ENCODE data around the gene RSRC1.
"Not testable (repeated sequence)": the region's sequence is repeated elsewhere in the genome, so short reads cannot be mapped to it uniquely, and the experiment has no call there.

The RSRC1 gene

GRCh38 chr3:158101335-158102241, 8.3 kb upstream of the RSRC1 start:
- DNase-seq, result no peak

DNA sequence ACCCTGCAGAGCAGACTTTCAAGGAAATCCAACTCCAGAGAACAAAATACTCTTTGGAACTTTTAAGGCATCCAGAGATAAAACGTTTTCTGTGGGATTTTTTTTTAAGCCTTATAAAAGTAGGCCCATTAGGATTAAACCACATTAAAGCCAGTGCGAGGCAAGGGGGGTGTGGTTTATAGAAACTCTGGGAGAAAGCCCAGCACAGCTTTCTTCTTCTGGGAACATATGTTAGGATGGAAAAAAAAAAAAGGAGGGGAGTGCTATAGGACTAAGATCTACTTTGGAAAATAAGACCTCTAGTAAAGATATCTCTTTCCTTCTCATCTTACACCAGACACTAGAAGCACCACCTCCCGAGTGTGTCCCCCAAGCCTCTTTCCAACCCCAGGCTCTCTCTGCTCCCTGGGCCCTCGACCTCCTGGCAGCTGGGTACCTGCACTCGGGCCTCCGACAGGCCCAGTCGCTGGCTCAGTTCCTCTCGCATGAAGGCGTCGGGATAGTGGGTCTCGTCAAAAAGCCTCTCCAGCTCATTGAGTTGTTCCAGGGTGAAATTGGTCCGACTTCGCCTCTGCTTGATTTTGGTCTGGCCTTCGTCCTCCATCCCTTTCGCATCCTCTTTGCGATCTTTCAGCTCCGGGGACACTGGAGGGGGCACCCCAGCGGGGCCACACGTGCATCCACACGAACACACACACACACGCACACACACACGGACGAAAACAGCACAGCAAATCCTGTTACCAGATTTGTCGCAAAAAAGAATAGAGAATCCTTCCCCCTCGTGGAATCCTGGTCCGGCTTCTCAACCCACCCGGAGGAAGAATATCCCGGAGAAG, 7.4 kb upstream of the RSRC1 start:
- DNase-seq, result peak; percentile 53

DNA sequence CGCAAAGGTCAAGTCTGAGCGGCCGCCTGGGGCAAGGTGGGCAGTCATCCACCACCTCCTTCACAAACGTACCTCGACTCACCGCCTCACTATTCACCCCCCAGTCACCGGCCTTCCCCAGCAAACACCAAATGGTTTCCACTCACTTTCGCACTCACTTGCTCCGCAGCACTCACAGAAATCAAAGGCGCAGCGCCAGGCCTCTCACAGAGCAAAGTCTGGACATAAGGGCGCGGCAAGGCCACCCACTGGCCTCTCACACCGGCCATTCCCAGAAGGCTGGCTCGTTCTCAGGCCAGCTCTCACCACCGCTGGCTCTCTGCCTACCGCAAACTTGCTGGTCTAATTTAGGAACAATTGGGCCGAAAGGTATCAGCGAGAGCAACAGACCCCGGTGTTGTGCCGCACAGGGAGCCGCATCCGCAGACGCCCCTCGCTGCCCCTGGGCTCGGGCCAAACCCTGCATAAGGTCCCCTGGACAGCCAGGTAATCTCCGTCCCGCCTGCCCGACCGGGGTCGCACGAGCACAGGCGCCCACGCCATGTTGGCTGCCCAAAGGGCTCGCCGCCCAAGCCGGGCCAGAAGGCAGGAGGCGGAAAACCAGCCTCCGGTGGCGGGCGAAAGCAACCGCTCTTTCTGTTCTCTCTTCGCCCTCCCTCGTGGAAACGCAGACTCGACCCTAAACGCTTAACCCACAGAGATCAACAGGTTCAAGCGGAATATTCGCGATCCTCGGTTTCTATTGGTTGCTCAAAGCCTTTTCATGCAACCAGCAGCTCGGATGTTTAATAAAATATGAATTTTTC, 6.6 kb upstream of the RSRC1 start:
- peak; percentile 64 for DNase-seq

- peak; percentile 46 for DNase-seq
Observed at GRCh38 chr3:158103887-158104327, 6.0 kb upstream of the RSRC1 start.

DNA sequence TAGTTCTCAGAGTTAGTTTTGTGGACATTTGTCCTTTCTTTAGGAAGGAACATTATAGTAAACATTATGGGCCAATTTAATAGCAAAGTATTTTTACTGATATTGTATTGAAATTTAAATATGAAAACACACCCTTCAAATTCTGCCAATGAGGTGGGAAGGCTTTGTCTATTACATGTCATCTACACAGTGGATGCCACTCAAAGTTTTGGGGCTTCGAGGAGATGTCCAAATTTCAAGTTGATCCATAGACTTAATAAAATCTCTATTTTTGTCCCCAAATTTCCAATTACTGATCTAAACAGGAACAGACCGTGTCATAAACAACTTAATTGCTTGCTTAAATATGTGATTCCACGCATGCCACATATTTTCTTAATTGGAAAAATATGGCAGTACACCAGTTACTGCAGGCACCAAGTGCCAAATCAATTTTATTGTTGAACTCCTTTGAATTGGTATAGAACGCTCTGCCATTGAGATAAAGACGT, 5.4 kb upstream of the RSRC1 start:
- DNase-seq, result no peak

GRCh38 chr3:158105119-158105709, 4.7 kb upstream of the RSRC1 start:
- peak; percentile 57 for DNase-seq

DNA sequence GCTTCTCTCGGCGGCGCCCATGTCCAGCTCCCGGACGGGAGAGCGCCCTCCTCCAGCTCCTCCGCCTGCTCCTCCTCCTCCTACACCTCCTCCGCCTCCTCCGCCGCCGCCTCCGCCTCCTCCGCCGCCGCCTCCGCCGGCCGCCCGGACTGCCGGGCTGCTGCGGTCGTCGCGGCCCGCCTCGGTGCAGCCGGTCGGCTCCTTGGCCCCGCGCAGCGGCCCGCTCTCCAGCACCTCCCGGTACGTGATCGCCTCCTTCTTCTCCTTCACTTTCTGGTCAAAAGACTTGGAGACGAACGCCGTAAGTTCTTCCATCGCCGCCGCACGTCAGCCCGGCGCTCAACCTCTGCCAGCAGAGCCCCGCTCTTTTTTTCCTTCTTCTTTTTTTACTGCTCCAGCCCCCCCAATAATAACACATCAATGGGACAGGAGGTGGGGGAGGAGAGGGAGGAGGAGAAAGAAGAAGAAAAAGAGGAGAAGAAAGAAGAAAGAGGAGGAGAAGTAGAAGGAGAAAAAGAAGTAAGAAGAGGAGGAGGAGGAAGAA, 4.1 kb upstream of the RSRC1 start:
- DNase-seq, result peak; percentile 81

DNA sequence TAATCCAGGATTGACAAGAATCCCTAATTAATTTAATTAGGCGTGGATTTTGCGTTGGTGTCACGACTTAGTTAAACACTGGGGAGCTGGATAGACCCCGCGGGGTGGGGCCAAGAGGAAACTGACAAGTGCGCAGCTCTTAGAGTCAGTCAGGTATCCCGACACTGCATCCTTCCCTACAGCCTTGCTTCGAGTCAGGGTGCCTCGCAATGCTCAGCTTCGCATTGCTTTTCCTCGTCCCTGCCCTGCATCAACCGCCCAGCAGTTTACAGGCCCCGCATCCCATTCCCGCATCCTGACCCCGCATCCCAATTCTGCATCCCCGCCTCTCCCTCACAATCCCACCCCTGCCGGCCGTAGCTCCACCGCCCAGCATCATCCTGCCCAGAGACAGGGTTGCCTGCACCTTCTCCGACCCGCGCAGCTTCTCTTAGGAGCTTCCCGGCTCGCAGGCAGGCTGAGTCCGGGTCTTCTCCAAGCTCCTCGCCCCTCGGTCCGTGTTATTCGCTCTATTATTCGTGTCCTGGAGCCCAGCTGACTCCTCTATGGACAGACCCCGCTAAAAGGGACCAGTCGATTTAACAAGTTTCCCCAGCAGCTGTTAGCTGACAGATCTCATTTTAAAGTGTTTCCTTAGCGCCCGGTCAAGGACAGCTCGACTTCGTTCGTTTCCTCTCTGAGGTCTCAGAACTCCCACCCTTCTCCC, 3.0 kb upstream of the RSRC1 start:
- DNase-seq, result peak; percentile 68

GRCh38 chr3:158107605-158108444, 2.1 kb upstream of the RSRC1 start:
- DNase-seq, result no peak

- no peak for DNase-seq
Observed at GRCh38 chr3:158108445-158108985, 1.4 kb upstream of the RSRC1 start.

- no peak for DNase-seq
Observed at GRCh38 chr3:158109295-158109803, 540 bp upstream of the RSRC1 start.

- no peak for DNase-seq
Observed at GRCh38 chr3:158110658-158111018, 749 bp downstream of the RSRC1 start.

GRCh38 chr3:158111861-158112260, 2.0 kb downstream of the RSRC1 start:
- no peak for DNase-seq

DNA sequence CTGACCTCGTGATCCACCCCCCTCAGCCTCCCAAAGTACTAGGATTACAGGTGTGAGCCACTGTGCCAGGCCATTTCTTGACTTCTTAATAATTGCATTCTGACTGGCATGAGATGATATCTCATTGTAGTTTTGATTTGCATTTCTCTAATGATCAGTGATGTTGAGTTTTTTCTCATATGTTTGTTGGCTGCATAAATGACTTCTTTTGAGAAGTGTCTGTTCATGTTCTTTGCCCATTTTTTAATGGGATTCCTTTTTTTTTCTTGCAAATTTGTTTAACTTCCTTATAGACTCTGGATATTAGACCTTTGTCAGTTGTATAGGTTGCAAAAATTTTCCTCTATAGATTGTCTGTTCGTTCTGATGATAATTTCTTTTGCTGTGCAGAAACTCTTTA, 3.7 kb downstream of the RSRC1 start:
- DNase-seq, result not testable (repeated sequence)

GRCh38 chr3:158120330-158120729, 10.4 kb downstream of the RSRC1 start:
- no peak for DNase-seq

DNA sequence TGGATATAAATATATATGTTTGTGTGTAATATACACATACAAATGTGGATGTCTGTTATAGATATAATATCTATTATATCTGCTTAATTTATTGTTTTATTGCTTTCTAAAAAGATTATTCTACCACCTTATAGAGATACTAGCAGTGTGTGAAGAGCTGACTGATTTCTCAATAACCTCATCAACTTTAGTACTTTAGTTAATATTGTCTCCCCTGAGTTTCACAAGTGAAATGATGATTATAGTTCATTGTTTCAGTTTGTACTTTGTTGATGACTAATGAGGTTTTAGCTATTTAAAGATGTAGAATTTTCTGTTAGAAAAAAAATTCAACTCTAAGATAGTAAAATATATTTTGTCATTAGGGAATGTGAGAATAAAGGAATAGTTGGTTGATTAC, 11.4 kb downstream of the RSRC1 start:
- no peak for DNase-seq

DNA sequence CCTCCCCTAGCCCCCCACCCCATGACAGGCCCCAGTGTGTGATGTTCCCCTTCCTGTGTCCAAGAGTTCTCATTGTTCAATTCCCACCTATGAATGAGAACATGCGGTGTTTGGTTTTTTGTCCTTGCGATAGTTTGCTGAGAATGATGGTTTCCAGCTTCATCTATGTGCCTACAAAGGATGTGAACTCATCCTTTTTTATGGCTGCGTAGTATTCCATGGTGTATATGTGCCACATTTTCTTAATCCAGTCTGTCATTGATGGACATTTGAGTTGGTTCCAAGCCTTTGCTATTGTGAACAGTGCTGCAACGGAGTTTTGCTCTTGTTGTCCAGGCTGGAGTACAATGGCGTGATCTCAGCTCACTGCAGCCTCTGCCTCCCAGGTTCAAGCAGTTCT, 12.8 kb downstream of the RSRC1 start:
- DNase-seq, result not testable (repeated sequence)

- no peak for DNase-seq
Observed at GRCh38 chr3:158127250-158128219, 17.6 kb downstream of the RSRC1 start.

DNA sequence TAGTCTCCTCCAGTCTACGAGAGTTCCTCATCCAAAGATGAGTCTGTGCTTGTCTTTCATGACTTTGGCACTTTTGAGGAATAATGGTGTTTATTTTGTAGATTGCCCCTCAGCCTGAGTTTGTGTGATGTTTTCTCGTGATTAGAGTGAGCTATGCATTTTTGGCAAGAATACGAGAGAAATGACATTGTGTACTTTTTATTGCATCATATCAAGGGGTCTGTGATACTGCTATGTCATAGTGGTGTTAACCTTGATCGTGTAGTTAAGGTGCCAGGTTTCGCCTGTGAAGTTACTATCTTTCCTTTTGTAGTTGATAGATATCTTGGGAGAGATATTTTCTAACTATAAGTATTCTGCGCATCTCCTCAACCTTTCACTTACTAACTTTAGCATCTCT, 18.9 kb downstream of the RSRC1 start:
- no peak for DNase-seq

Data from right hindlimb (tissue), 1 donor.